A673 (cell line): ENCODE data around the gene ARHGAP18.

Experiments used
- EZH2 ChIP-seq: fragments of 200-600 bp; sonication (generic); IDR thresholded peaks from 2 replicates; pipeline ENCODE4 v1.6.1; 2017; ENCODE audit warnings: borderline replicate concordance, low read depth, mild to moderate bottlenecking, mixed read lengths, antibody characterized with exemption, low read length; ENCODE audit not compliant: poor library complexity, severe bottlenecking
- TF ChIP-seq, protein P1 (sequence below): fragments of 300-800, 200-600 bp; sonication (generic); conservative IDR thresholded peaks from 2 replicates; pipeline ENCODE4 v1.5.1; 2017; ENCODE audit warnings: low read depth, mild to moderate bottlenecking, antibody characterized with exemption, low read length, moderate library complexity, mixed read lengths

DNA sequence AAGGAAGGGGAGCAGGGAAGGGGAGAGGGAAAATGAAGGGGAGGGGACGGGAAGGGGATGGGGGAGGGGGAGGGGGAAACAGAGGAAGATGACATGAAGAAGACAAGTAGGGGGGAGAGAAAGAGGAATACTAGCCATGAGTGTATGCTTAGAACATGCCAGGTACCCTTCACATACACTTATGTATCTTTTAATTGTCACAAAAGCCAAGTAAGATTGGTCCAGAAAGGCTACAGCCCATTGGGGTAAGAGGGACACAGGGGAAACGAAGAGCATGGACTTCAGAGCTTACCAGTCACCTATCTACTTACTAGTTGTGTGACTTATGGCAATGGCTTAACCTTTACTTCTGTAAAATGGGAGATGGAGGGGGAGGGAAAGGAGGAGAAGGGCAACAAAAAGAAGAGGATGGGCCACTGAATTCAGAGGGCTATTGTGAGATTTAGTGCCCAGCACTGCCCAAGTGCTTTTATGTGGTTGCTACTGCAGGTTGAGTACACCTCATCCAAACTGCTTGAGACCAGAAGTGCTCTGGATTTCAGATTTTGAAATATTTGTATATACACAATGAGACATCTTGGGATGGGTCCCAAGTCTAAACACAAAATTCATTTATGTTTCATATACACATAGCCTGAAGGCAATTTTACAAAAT, 90.3 kb downstream of the ARHGAP18 start:
- TF ChIP-seq, protein P1, sequence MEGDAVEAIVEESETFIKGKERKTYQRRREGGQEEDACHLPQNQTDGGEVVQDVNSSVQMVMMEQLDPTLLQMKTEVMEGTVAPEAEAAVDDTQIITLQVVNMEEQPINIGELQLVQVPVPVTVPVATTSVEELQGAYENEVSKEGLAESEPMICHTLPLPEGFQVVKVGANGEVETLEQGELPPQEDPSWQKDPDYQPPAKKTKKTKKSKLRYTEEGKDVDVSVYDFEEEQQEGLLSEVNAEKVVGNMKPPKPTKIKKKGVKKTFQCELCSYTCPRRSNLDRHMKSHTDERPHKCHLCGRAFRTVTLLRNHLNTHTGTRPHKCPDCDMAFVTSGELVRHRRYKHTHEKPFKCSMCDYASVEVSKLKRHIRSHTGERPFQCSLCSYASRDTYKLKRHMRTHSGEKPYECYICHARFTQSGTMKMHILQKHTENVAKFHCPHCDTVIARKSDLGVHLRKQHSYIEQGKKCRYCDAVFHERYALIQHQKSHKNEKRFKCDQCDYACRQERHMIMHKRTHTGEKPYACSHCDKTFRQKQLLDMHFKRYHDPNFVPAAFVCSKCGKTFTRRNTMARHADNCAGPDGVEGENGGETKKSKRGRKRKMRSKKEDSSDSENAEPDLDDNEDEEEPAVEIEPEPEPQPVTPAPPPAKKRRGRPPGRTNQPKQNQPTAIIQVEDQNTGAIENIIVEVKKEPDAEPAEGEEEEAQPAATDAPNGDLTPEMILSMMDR: no peak
- TF ChIP-seq EZH2: no peak
